SK-N-SH (cell line): ENCODE results near the gene BABAM2. TPM values are rescaled to one million over a fixed set of nuclear protein-coding genes. Genes with fewer than 3 reads are reported as not detected.

Experiments used
- CTCF ChIA-PET: fragments of 300-600, 350-600 bp; formaldehyde crosslinking; extraction: SDS; loops from one replicate; lab custom pipeline; 2021; lab: Yijun Ruan, JAX
- POLR2A ChIA-PET: fragments of 350-600 bp; sonication (Branson Sonifier 250); formaldehyde crosslinking; extraction: SDS; loops from one replicate; lab custom pipeline; 2020; ENCODE audit warnings: antibody characterized with exemption, inconsistent platforms; lab: Yijun Ruan, JAX
- DNase-seq: peaks from one replicate; pipeline ENCODE4 v3.0.0; 2012
- H2AFZ ChIP-seq: fragments of 200-600 bp; sonication (generic); 2 replicates; pipeline ENCODE4 v1.8.1; 2016; ENCODE audit warnings: antibody characterized with exemption, mild to moderate bottlenecking, low read depth
- H3F3A ChIP-seq: fragments of 200-600 bp; sonication (generic); replicated peaks from 2 replicates; pipeline ENCODE3; 2016; ENCODE audit warnings: antibody characterized with exemption, mild to moderate bottlenecking; ENCODE audit not compliant: insufficient read depth
- H3K27ac ChIP-seq, 2 experiments: fragments of 200-500 bp in 1 of 2; fragments of 200-600 bp in 1 of 2; sonication (Bioruptor generic) in 1 of 2; sonication (generic), shearing (Covaris generic) in 1 of 2; 2 replicates each; pipeline versions ENCODE4 v1.5.1 to v1.6.1; 2014 to 2016; ENCODE audit warnings: low read depth in 2 of 2, inconsistent platforms in 1 of 2, low read length in 1 of 2, mild to moderate bottlenecking in 1 of 2, mixed read lengths in 1 of 2
- H3K27me3 ChIP-seq: fragments of 200-600 bp; sonication (generic), shearing (Covaris generic); 2 replicates; pipeline ENCODE4 v1.6.1; 2016; ENCODE audit warnings: mixed run types; ENCODE audit not compliant: insufficient read depth
- H3K36me3 ChIP-seq, 2 experiments: fragments of 200-500 bp in 1 of 2; fragments of 200-600 bp in 1 of 2; sonication (Bioruptor generic) in 1 of 2; sonication (generic) in 1 of 2; replicated peaks in 1 of 2; 2 replicates each; pipeline versions ENCODE3 to v1.5.1; 2014 to 2016; ENCODE audit warnings: low read length in 1 of 2, mild to moderate bottlenecking in 1 of 2; ENCODE audit not compliant: insufficient read depth in 2 of 2, control insufficient read depth in 1 of 2
- H3K4me1 ChIP-seq, 2 experiments: fragments of 200-500 bp in 1 of 2; fragments of 200-600 bp in 1 of 2; sonication (Bioruptor generic) in 1 of 2; sonication (generic), shearing (Covaris generic) in 1 of 2; 2 replicates each; pipeline versions ENCODE4 v1.5.1 to v1.6.1; 2014 to 2016; ENCODE audit warnings: low read depth in 1 of 2, low read length in 1 of 2, mixed run types in 1 of 2; ENCODE audit not compliant: insufficient read depth in 2 of 2, control insufficient read depth in 1 of 2
- H3K4me2 ChIP-seq: fragments of 200-600 bp; sonication (generic), shearing (Covaris generic); 2 replicates; pipeline ENCODE4 v1.6.1; 2017; ENCODE audit warnings: mixed run types
- H3K4me3 ChIP-seq, 2 experiments: fragments of 200-500 bp in 1 of 2; fragments of 200-600 bp in 1 of 2; sonication (Bioruptor generic) in 1 of 2; sonication (generic), shearing (Covaris generic) in 1 of 2; 2 replicates each; pipeline versions ENCODE4 v1.5.1 to v1.8.1; 2014 to 2016; ENCODE audit warnings: low read depth in 2 of 2, inconsistent platforms in 1 of 2, low read length in 1 of 2, mild to moderate bottlenecking in 1 of 2, mixed read lengths in 1 of 2, moderate library complexity in 1 of 2
- H3K79me2 ChIP-seq: fragments of 200-600 bp; sonication (generic); 2 replicates; pipeline ENCODE4 v1.8.1; 2017; ENCODE audit warnings: mild to moderate bottlenecking; ENCODE audit not compliant: insufficient read depth
- H3K9ac ChIP-seq: fragments of 200-600 bp; sonication (generic); 2 replicates; pipeline ENCODE4 v1.6.1; 2017; ENCODE audit warnings: mixed run types
- H3K9me2 ChIP-seq: fragments of 200-600 bp; sonication (generic); 2 replicates; pipeline ENCODE4 v1.6.1; 2017; ENCODE audit warnings: mixed run types
- H3K9me3 ChIP-seq: fragments of 200-600 bp; sonication (generic); 2 replicates; pipeline ENCODE4 v1.6.1; 2017; ENCODE audit warnings: mixed run types, mild to moderate bottlenecking, moderate library complexity
- H4K20me1 ChIP-seq: fragments of 200-600 bp; sonication (generic); 2 replicates; pipeline ENCODE4 v1.6.1; 2017; ENCODE audit warnings: mild to moderate bottlenecking, mixed run types; ENCODE audit not compliant: insufficient read depth
- CHD2 ChIP-seq: fragments of 150-350 bp; IDR thresholded peaks from 2 replicates; pipeline ENCODE4 v1.6.1; 2018; ENCODE audit warnings: low read length; ENCODE audit not compliant: partially characterized antibody
- ELF1 ChIP-seq: IDR thresholded peaks from 2 replicates; pipeline ENCODE4 v1.4.0; 2012
- EZH2phosphoT487 ChIP-seq: fragments of 200-600 bp; sonication (generic); IDR thresholded peaks from 2 replicates; pipeline ENCODE4 v1.6.1; 2017; ENCODE audit warnings: low read depth, mixed run types, mild to moderate bottlenecking, antibody characterized with exemption, moderate library complexity, borderline replicate concordance
- FOSL2 ChIP-seq: IDR thresholded peaks from 2 replicates; pipeline ENCODE4 v1.4.0; 2012; ENCODE audit warnings: low read depth, mild to moderate bottlenecking, moderate library complexity, borderline replicate concordance
- GABPA ChIP-seq: IDR thresholded peaks from 2 replicates; pipeline ENCODE4 v1.4.0; 2012; ENCODE audit warnings: low read depth, mild to moderate bottlenecking
- IRF3 ChIP-seq: fragments of 150-350 bp; IDR thresholded peaks from 2 replicates; pipeline ENCODE4 v1.6.1; 2016; ENCODE audit warnings: mild to moderate bottlenecking, low read depth, low read length
- JUND ChIP-seq: IDR thresholded peaks from 2 replicates; pipeline ENCODE4 v1.4.0; 2012
- MAX ChIP-seq: IDR thresholded peaks from 2 replicates; pipeline ENCODE4 v1.4.0; 2012; ENCODE audit warnings: low read depth
- PBX3 ChIP-seq: IDR thresholded peaks from 2 replicates; pipeline ENCODE4; 2012
- RAD21 ChIP-seq: IDR thresholded peaks from 2 replicates; pipeline ENCODE4 v1.6.1; 2012; ENCODE audit warnings: mild to moderate bottlenecking, low read length
- REST ChIP-seq: IDR thresholded peaks from 2 replicates; pipeline ENCODE4 v1.6.1; 2012; ENCODE audit warnings: mild to moderate bottlenecking, low read depth, low read length, moderate library complexity
- SMC3 ChIP-seq: IDR thresholded peaks from 2 replicates; pipeline ENCODE4 v1.6.1; 2012; ENCODE audit warnings: low read depth, low read length, improper control_type of control experiment
- USF2 ChIP-seq: fragments of 150-350 bp; IDR thresholded peaks from 2 replicates; pipeline ENCODE4 v1.6.1; 2017; ENCODE audit warnings: antibody characterized with exemption, low read length, low read depth, borderline replicate concordance
- WGBS: methylation state at CpG from one replicate; pipeline ENCODE4 v1.1.6; 2017; ENCODE audit warnings: low lambda C conversion rate; 5-methylcytosine and 5-hydroxymethylcytosine counted together
- polyA plus RNA-seq, 3 experiments: library from polyadenylated mRNA; depleted of rRNA; stranded (reverse); fragments of >200 nt; gene quantifications; 2 replicates each; pipeline ENCODE4 v1.2.3, GENCODE V29; 2012

BABAM2 gene
- polyA plus RNA-seq, 1 of the 3 experiments (the other 2 are of a cell fraction) = 34.0 TPM

GRCh38 chr2:28135324-28135723 lies 244.8 kb downstream of the BABAM2 start (continued):
- TF ChIP-seq MAX = no peak
- TF ChIP-seq REST = no peak
- TF ChIP-seq RAD21 = no peak
- TF ChIP-seq EZH2phosphoT487 = no peak
- TF ChIP-seq CHD2 = no peak
- TF ChIP-seq GABPA = no peak
- TF ChIP-seq FOSL2 = no peak

- no peaks in the 10 kb centered on the region for H3K9me3 ChIP-seq
- ChIA-PET CTCF (no interaction called here), POLR2A (no interaction called here)
- H3K36me3 ChIP-seq = no peaks in the 10 kb centered on the region
- no peaks in the 10 kb centered on the region for H3K27me3 ChIP-seq
- no peaks in the 10 kb centered on the region for H3K79me2 ChIP-seq
- no peak overlapping the region for H3K4me3 ChIP-seq
- no peaks in the 10 kb centered on the region for H3K9me2 ChIP-seq
- 99% methylated on average over 4 of the region's 4 CpGs for WGBS
- DNase-seq = no peak
- H3F3A ChIP-seq = peaks cover 3% of the 10 kb centered on the region
- peaks cover 0 to 8% of the 10 kb centered on the region in 2 experiments; a peak in 2 of 4 replicates for H3K4me1 ChIP-seq
- H3K27ac ChIP-seq = no peak overlapping the region
- no peak overlapping the region for H3K4me2 ChIP-seq
- no peak overlapping the region for H3K9ac ChIP-seq
- H4K20me1 ChIP-seq = no peaks in the 10 kb centered on the region
- TF ChIP-seq SMC3 = no peak
- no peak for TF ChIP-seq JUND
- no peak for TF ChIP-seq GABPA
- no peak for TF ChIP-seq PBX3
- TF ChIP-seq IRF3 = no peak
- TF ChIP-seq USF2 = no peak
- TF ChIP-seq MAX = no peak
- no peak for TF ChIP-seq ELF1
- H2AFZ ChIP-seq = no peak overlapping the region
Measured at GRCh38 chr2:28135799-28136198, 245.3 kb downstream of the BABAM2 start.
